Gastroesophageal sphincter (tissue), 3 donors: Measurements from ENCODE around the gene SPATA32.

Experiments used
- EP300 ChIP-seq: sonication (generic); formaldehyde crosslinking; IDR thresholded peaks from one replicate; pipeline ENCODE4 v1.6.1; 2017; ENCODE audit warnings: antibody characterized with exemption, mild to moderate bottlenecking
- POLR2AphosphoS5 ChIP-seq: sonication (generic); formaldehyde crosslinking; IDR thresholded peaks from one replicate; pipeline ENCODE4 v1.6.1; 2017; ENCODE audit warnings: antibody characterized with exemption
- TF ChIP-seq, protein P1 (sequence below), 4 experiments: fragments of 200-600 bp in 2 of 4; fragments of 450-650 bp in 2 of 4; sonication (generic) in 1 of 4; IDR thresholded peaks; one replicate each; pipeline ENCODE4 v1.5.1; 2017 to 2019; ENCODE audit warnings: antibody characterized with exemption in 4 of 4, mild to moderate bottlenecking in 2 of 4, moderate library complexity in 2 of 4

DNA sequence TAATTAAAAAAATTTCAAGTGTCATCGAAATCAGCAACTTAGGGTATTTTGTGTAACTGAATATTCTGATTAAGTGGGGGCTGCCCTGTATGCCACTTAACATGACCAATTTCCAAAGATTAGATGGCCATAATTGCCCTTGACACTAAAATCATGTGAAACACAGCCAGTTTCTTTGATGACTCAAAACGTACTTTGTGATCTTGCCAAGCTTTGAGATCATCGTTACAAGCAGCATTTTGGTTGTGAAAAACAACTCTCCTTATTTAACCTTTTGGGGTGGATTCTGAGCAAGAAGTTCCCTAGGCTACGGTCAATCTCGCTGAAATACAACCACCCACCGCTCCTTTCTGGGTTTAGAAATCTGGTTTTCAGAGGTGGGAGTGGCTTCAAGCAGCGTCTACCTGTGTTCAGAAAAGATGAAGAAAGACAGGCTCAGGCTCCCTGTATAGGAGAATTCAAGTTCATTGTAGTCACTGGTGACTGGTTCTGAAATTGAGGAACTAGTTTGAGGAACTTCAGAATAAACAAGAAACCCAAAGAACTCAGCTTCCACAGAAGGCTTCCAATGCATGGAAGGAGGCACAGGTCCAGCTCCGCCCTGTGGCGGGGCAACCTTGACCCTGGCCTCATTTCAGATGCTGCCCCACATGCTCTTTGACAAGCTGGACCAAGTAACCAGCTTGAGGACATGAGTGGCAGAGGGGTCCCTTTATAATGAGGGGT is 45.6 kb upstream of the SPATA32 start:
- TF ChIP-seq, protein P1, sequence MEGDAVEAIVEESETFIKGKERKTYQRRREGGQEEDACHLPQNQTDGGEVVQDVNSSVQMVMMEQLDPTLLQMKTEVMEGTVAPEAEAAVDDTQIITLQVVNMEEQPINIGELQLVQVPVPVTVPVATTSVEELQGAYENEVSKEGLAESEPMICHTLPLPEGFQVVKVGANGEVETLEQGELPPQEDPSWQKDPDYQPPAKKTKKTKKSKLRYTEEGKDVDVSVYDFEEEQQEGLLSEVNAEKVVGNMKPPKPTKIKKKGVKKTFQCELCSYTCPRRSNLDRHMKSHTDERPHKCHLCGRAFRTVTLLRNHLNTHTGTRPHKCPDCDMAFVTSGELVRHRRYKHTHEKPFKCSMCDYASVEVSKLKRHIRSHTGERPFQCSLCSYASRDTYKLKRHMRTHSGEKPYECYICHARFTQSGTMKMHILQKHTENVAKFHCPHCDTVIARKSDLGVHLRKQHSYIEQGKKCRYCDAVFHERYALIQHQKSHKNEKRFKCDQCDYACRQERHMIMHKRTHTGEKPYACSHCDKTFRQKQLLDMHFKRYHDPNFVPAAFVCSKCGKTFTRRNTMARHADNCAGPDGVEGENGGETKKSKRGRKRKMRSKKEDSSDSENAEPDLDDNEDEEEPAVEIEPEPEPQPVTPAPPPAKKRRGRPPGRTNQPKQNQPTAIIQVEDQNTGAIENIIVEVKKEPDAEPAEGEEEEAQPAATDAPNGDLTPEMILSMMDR (IDR thresholded peaks at IDR 0.05), result no peak
- TF ChIP-seq EP300 (no peak), POLR2AphosphoS5 (peak; percentile 91)
